ENCODE results near the gene CAMK1.
A peak's percentile ranks its signal among the peaks of the same experiment; 100 is the strongest.

The CAMK1 gene

GRCh38 chr3:9810433-9810770 is 40.7 kb upstream of the CAMK1 start:
- peak overlapping the region; percentile 63 for H3K4me3 ChIP-seq (ENCODE audit: low read depth, low read length)
- TF ChIP-seq CTCF (IDR thresholded peaks at IDR 0.05; ENCODE audit: borderline replicate concordance, insufficient read depth, low read depth, low read length) = no peak

- H3K4me3 ChIP-seq (ENCODE audit: low read depth, low read length) = peak within 1 kb of the TSS; percentile 63
- TF ChIP-seq CTCF (IDR thresholded peaks at IDR 0.05; ENCODE audit: borderline replicate concordance, insufficient read depth, low read depth, low read length) = no peak
Measured at GRCh38 chr3:9809615-9810432, 40.1 kb upstream of the CAMK1 start, which contains the start of gene TTLL3. Gene TTLL3, plus strand, starts transcription at chr3:9810262. Its CDS starts 400 bp downstream, at chr3:9810662.

- TF ChIP-seq CTCF (IDR thresholded peaks at IDR 0.05; ENCODE audit: borderline replicate concordance, insufficient read depth, low read depth, low read length) = no peak
- no peak overlapping the region for H3K4me3 ChIP-seq (ENCODE audit: low read depth, low read length)
Measured at GRCh38 chr3:9809239-9809614, 39.5 kb upstream of the CAMK1 start.

GRCh38 chr3:9808345-9809037 is 38.7 kb upstream of the CAMK1 start:
- no peak overlapping the region for H3K4me3 ChIP-seq (ENCODE audit: low read depth, low read length)
- TF ChIP-seq CTCF (IDR thresholded peaks at IDR 0.05; ENCODE audit: borderline replicate concordance, insufficient read depth, low read depth, low read length) = peak; percentile 30; the same call in 1 of the 2 replicates

- TF ChIP-seq CTCF (IDR thresholded peaks at IDR 0.05; ENCODE audit: borderline replicate concordance, insufficient read depth, low read depth, low read length) = no peak
- no peak overlapping the region for H3K4me3 ChIP-seq (ENCODE audit: low read depth, low read length)
Measured at GRCh38 chr3:9807981-9808344, 38.2 kb upstream of the CAMK1 start.

- no peak overlapping the region for H3K4me3 ChIP-seq (ENCODE audit: low read depth, low read length)
- no peak for TF ChIP-seq CTCF (IDR thresholded peaks at IDR 0.05; ENCODE audit: borderline replicate concordance, insufficient read depth, low read depth, low read length)
Measured at GRCh38 chr3:9806688-9807589, 37.2 kb upstream of the CAMK1 start.

Data from GM12875 (cell line).